Kidney epithelial cell (primary cell): ENCODE results near the gene THY1. TPM values are rescaled to one million over a fixed set of nuclear protein-coding genes. Genes with fewer than 3 reads are reported as not detected.

Experiments
- DNase-seq: peaks from one replicate; pipeline ENCODE4 v3.0.0-alpha.2; 2010; ENCODE audit warnings: low read depth
- H3K27me3 ChIP-seq: 2 replicates; pipeline ENCODE4 v1.6.0; 2011; ENCODE audit warnings: low read length; ENCODE audit not compliant: control insufficient read depth, insufficient read depth
- H3K36me3 ChIP-seq: 2 replicates; pipeline ENCODE4 v1.5.1; 2011; ENCODE audit warnings: low read length; ENCODE audit not compliant: control insufficient read depth, insufficient read depth
- H3K4me3 ChIP-seq: 2 replicates; pipeline ENCODE4 v1.5.1; 2011; ENCODE audit warnings: low read depth, mild to moderate bottlenecking, control low read depth, low read length
- CTCF ChIP-seq: IDR thresholded peaks from 2 replicates; pipeline ENCODE4 v1.5.1; 2011; ENCODE audit warnings: mild to moderate bottlenecking, moderate library complexity, low read length, control low read depth, inconsistent platforms; ENCODE audit not compliant: insufficient read depth, poor library complexity, severe bottlenecking
- total RNA-seq: library from RNA; depleted of rRNA; stranded (reverse); fragments of >200 nt; gene quantifications from 2 replicates; pipeline ENCODE4 v1.2.3, GENCODE V29; 2015

The THY1 gene
- total RNA-seq, 1 donor from 2014 or later = 5.4 TPM

- Histone ChIP-seq H3K4me3 (no peak overlapping the region), H3K27me3 (peaks cover 2% of the 10 kb centered on the region), H3K36me3 (no peaks in the 10 kb centered on the region)
- TF ChIP-seq CTCF = no peak
- no peak for DNase-seq
Observed at GRCh38 chr11:119436711-119437110, 13.7 kb upstream of the THY1 start.

- H3K36me3 ChIP-seq = no peaks in the 10 kb centered on the region
- no peak for DNase-seq
- no peak overlapping the region for H3K4me3 ChIP-seq
- peaks cover 2% of the 10 kb centered on the region for H3K27me3 ChIP-seq
- no peak for TF ChIP-seq CTCF
Observed at GRCh38 chr11:119436093-119436492, 13.1 kb upstream of the THY1 start.

- no peak for TF ChIP-seq CTCF
- Histone ChIP-seq H3K36me3 (no peaks in the 10 kb centered on the region), H3K27me3 (peaks cover 3% of the 10 kb centered on the region), H3K4me3 (no peak overlapping the region)
- no peak for DNase-seq
Observed at GRCh38 chr11:119434591-119435330, 11.8 kb upstream of the THY1 start.

GRCh38 chr11:119433358-119433725 lies 10.4 kb upstream of the THY1 start:
- peaks cover 9% of the 10 kb centered on the region for H3K27me3 ChIP-seq
- no peak for DNase-seq
- H3K36me3 ChIP-seq = no peaks in the 10 kb centered on the region
- no peak overlapping the region for H3K4me3 ChIP-seq
- no peak for TF ChIP-seq CTCF

- H3K27me3 ChIP-seq = peaks cover 9% of the 10 kb centered on the region
- no peaks in the 10 kb centered on the region for H3K36me3 ChIP-seq
- H3K4me3 ChIP-seq = no peak overlapping the region
- DNase-seq = peak; percentile 34
- no peak for TF ChIP-seq CTCF
Observed at GRCh38 chr11:119432484-119433357, 9.7 kb upstream of the THY1 start.
